GF-D8 (cell line): ENCODE results near the gene TPK1.

Experiments used
- DNase-seq: peaks from one replicate; lab custom pipeline; 2025; lab: John Stamatoyannopoulos, UW

TPK1 gene

DNA sequence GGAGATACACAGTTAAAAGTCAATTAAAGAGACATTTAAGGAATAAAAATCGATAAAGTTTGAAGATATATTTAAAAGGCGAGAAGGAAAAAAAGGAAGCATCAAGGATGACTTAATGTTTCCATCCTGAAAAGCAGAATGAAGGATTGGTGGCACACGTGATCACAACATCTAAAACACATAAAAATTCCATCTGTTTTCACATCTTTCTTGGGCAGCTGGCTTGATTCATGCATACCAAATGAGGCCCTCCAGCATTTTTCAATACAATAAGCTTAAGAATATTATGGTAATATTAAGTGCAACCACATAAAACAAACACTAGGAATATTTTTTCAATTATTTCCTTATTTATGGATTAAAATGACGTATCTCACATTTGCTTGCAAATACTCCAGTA, 112.6 kb downstream of the TPK1 start:
- DNase-seq = no peak

DNA sequence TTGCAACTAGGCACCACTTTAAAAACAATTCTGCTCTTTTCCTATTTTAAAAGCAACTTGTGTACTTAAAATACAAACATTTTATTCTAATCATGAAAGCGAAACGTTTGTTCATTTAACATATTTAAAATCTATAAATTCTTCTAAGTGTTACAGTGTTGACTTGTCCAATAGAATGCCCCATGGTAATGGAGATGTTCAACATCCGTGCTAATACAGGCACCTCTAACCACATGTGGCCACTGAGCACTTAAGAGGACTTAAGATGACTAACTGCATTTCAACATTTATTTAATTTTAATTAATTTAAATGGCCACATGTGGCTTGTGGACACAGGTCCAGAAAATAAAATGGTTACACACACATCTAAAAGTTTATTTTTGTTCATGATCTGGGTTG, 115.1 kb downstream of the TPK1 start:
- no peak for DNase-seq

DNA sequence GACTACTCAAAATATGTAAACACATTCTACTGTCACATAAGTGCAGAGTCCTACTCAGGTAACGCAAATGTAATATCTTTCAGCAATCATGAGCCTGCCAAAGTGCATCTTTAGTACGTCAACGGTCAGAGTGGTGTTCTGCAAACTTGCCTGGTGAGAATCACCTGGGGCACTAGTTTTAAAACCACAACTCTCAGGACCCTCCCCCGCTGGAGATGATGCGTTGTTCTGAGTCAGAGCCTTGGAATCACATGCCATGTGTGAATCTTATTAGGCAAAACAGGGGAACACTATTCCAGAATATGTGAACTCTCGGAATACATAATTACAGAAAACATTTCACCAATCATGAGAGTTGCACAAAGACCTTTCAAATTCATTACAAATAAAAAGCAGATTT, 115.7 kb downstream of the TPK1 start:
- DNase-seq = no peak

GRCh38 chr7:144717720-144718119, 118.1 kb downstream of the TPK1 start:
- no peak for DNase-seq

DNA sequence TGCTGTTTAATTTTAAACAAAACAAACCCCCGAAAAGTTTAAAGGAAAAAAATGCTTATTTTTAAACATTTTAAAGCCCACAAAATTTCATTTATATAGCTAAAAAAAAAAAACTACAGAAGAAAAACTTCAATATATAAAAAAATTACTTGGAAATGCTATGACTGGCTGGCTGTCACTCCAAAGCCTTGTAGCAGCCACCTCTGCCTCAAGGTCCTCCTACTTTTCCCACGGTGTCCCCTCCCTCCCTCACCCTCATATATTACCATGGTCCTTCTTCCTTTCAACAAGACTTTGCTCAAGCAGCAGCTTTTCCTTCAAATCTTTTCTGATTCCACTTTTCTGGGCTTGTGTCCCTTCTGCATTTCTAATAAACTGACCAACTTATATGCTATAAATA, 122.0 kb downstream of the TPK1 start:
- DNase-seq = no peak

GRCh38 chr7:144710791-144711190, 125.1 kb downstream of the TPK1 start:
- no peak for DNase-seq

GRCh38 chr7:144709066-144709465, 126.8 kb downstream of the TPK1 start:
- no peak for DNase-seq

DNA sequence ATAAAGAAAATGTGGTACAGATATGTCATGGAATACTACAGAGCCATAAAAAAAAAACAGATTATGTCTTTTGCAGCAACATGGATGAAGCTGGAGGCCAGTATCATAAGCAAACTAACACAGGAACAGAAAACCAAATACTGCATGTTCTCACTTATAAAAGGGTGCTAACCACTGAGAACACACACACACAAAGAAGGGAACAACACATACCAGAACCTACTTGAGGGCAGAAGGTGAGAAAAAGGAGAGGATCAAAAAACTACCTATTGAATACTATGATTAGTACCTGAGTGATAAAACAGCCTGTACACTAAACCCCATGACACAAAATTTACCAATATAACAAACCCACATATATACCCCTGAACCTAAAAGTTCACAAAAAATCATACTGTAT, 144.6 kb downstream of the TPK1 start:
- DNase-seq = no peak

- no peak for DNase-seq
Measured at GRCh38 chr7:144682581-144683280, 153.1 kb downstream of the TPK1 start.

DNA sequence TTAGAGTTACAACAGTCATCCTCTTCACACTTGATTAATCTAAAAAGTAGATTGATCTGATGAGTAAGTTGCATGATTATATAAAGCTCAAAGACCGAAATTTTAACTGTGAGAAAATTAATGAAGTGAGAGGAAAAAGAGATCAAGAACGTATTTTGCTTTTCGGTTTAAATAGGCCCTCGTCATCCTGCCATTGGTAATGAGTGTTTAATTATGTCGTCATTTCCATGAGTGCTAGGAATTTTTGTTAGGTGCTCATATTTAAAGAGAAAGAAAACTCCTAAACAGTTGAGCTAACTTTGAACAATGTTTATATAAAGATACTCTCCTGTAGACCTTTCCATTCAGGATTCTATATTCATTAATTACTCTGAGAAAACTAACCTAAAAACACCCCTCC, 159.4 kb downstream of the TPK1 start:
- DNase-seq = no peak

DNA sequence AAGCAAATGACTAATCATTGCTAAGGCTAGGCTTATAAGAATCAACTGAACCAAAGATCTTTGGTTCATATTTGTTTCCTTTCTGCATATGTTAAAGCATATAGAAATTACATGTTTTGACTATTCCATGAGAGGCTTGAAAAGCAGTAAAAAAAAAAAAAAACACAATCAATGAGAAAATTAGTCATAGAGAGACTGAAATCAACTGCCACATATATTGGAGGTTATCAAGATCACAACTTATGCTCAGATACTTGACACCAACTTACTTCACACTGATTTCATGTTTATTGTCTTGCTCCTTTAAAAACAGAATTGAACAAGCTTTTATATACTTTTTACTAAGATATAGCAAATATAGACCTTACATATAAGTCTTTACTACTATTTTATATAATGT, 161.3 kb downstream of the TPK1 start:
- no peak for DNase-seq

- no peak for DNase-seq
Measured at GRCh38 chr7:144672869-144673268, 163.0 kb downstream of the TPK1 start.

- DNase-seq = no peak
Measured at GRCh38 chr7:144671429-144671828, 164.4 kb downstream of the TPK1 start.

DNA sequence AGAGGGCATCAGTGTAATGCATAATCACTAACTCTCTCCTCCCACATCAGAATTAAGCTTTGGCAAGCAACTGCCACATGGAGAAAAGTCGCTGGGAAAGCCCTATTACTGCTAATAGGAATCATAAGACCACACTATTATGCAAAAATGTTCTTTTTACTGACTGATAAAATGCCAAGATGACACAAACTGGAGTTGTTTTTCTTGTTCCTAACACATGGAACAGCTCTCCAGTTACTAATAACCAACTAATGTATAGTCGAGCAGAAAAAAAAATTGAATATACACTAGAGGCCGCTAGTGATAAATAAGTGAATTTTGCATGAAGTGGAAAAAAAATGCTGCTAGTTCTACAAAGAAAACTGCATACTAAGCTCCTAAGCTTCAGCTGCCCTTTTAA, 165.6 kb downstream of the TPK1 start:
- DNase-seq = no peak

- DNase-seq = no peak
Measured at GRCh38 chr7:144668503-144668902, 167.3 kb downstream of the TPK1 start.

DNA sequence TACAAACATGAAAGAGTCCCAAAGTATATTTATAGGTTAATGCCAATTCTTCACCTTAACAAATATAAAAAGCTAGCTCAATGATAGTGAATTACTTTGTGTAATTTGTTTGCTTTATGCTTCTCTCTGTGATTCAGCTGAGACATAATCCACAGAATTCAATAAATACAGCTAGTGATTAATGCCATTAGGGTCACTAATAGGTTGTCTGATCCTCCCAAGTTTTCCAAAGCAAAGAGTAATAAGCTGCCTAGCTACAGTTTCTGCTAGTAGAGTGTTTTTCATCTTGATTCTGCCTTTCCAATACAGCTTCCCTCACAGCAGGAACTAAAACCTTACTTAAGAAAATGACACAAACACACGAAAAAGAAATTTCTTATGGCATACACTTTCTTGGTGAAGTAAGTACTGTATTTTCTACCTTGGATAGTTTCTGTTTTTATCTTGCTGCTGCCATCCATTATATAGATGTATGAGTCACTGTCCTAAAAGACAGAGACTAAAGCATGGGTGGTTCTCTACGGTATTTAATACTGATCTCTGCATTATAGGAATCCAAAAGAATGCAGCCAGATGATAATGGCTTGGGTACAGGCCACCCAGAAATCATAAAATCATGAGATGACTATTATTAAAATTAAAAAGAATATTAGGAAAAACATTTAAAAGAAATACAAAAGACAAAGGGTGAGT, 170.0 kb downstream of the TPK1 start:
- DNase-seq = no peak

GRCh38 chr7:144659211-144659610, 176.6 kb downstream of the TPK1 start:
- no peak for DNase-seq

- no peak for DNase-seq
Measured at GRCh38 chr7:144656965-144657517, 178.8 kb downstream of the TPK1 start.

GRCh38 chr7:144653449-144653848, 182.4 kb downstream of the TPK1 start:
- DNase-seq = no peak

GRCh38 chr7:144650439-144650838, 185.4 kb downstream of the TPK1 start:
- DNase-seq = no peak

- DNase-seq = no peak
Measured at GRCh38 chr7:144649120-144649519, 186.7 kb downstream of the TPK1 start.

DNA sequence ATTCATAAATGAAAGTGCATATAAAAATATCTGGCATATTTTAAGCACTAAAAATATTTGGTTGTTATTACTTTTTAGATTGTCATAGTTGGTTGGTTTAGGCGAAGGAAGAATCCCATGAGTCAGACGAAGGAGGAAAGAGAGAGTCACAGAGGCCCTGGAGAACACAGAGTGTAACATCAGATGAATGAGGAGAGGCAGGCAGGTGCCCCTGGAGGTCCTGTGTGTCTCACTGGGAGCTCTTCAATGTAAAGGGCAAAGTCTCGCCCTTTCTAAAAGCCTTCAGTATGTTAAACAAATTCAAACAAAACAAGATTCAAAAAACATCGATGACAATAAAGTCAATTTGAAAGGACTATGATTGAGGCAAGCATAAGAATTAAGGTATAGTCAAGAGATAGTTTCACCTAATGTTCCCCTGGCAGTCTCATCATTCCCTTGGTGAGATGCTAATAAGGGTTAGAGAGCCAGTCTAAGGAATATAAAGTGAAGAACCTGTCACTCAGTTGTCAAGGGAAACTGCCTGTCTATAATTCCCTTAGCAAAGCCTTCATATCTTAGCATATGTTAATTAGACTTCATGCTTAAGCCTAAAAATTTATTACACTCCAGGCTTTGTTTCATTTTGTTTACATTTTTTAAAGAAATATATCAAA, 194.3 kb downstream of the TPK1 start:
- DNase-seq = no peak

- DNase-seq = no peak
Measured at GRCh38 chr7:144632724-144633123, 203.1 kb downstream of the TPK1 start.
